HCT116 (cell line): ENCODE measurements around the gene KSR2.

Source experiments
- CTCF ChIP-seq, 3 experiments: fragments of 200-600 bp in 1 of 3; sonication (generic) in 1 of 3; IDR thresholded peaks in 2 of 3; conservative IDR thresholded peaks in 1 of 3; 2 replicates each; pipeline ENCODE4 v1.5.1; 2012 to 2017; ENCODE audit warnings: low read depth in 2 of 3, low read length in 2 of 3, antibody characterized with exemption in 1 of 3, borderline replicate concordance in 1 of 3, control low read depth in 1 of 3, mild to moderate bottlenecking in 1 of 3, mixed read lengths in 1 of 3, mixed run types in 1 of 3, moderate library complexity in 1 of 3; ENCODE audit not compliant: insufficient read depth in 1 of 3
- EZH2phosphoT487 ChIP-seq: fragments of 200-600 bp; IDR thresholded peaks from 2 replicates; pipeline ENCODE4 v1.6.1; 2018; ENCODE audit warnings: antibody characterized with exemption, borderline replicate concordance
- POLR2A ChIP-seq: IDR thresholded peaks from 2 replicates; pipeline ENCODE4 v1.7.0; 2011; ENCODE audit warnings: borderline replicate concordance; ENCODE audit not compliant: insufficient read depth, insufficient read length; ENCODE audit errors: extremely low read depth
- REST ChIP-seq: IDR thresholded peaks from 2 replicates; pipeline ENCODE4 v1.6.1; 2012; ENCODE audit warnings: low read depth
- SRF ChIP-seq: IDR thresholded peaks from 2 replicates; pipeline ENCODE4 v1.6.1; 2012; ENCODE audit warnings: low read depth

GRCh38 chr12:117807946-117808345, 160.8 kb downstream of the KSR2 start:
- TF ChIP-seq CTCF (IDR thresholded peaks at IDR 0.05 in 2 of 3, conservative IDR thresholded peaks at IDR 0.05 in 1 of 3; ENCODE audit: borderline replicate concordance in 1 of 3, insufficient read depth in 1 of 3, low read depth in 2 of 3, low read length in 2 of 3) (no peak), POLR2A (no peak), REST (no peak), SRF (no peak), EZH2phosphoT487 (no peak)
